Type B pancreatic cell (in vitro differentiated cells): Measurements from ENCODE around the gene ABLIM1. TPM values are rescaled to one million over a fixed set of nuclear protein-coding genes. Genes with fewer than 3 reads are reported as not detected.

ENCODE experiments used
- DNase-seq: peaks from one replicate; pipeline ENCODE4 v3.0.0; 2021; ENCODE audit warnings: mixed read lengths; ENCODE audit not compliant: unreplicated experiment; ENCODE audit errors: extremely low spot score
- H3K27ac Mint-ChIP-seq: 2 replicates; pipeline ENCODE4 v1.8.0; 2021; ENCODE audit warnings: mild to moderate bottlenecking, mixed read lengths
- H3K27me3 Mint-ChIP-seq: 2 replicates; pipeline ENCODE4 v1.8.0; 2021; ENCODE audit warnings: mixed read lengths
- H3K36me3 Mint-ChIP-seq: 2 replicates; pipeline ENCODE4 v1.8.0; 2021; ENCODE audit warnings: mixed read lengths
- H3K4me1 Mint-ChIP-seq: one replicate; pipeline ENCODE4 v1.8.0; 2021; ENCODE audit warnings: mixed read lengths; ENCODE audit not compliant: unreplicated experiment
- H3K4me3 Mint-ChIP-seq: 2 replicates; pipeline ENCODE4 v1.8.0; 2021; ENCODE audit warnings: mild to moderate bottlenecking, mixed read lengths
- H3K9me3 Mint-ChIP-seq: 2 replicates; pipeline ENCODE4 v1.8.0; 2021; ENCODE audit warnings: mixed read lengths
- CTCF ChIP-seq: fragments of 200-600 bp; sonication (generic); conservative IDR thresholded peaks from 2 replicates; pipeline ENCODE4 v1.5.0; 2021; ENCODE audit warnings: antibody characterized with exemption, mild to moderate bottlenecking
- total RNA-seq: library from RNA; stranded (reverse); gene quantifications from 2 replicates; pipeline ENCODE4 v1.2.1, GENCODE V29; 2021; ENCODE audit warnings: low replicate concordance

Gene ABLIM1
- total RNA-seq, 1 donor from 2014 or later: 77.7 TPM

DNA sequence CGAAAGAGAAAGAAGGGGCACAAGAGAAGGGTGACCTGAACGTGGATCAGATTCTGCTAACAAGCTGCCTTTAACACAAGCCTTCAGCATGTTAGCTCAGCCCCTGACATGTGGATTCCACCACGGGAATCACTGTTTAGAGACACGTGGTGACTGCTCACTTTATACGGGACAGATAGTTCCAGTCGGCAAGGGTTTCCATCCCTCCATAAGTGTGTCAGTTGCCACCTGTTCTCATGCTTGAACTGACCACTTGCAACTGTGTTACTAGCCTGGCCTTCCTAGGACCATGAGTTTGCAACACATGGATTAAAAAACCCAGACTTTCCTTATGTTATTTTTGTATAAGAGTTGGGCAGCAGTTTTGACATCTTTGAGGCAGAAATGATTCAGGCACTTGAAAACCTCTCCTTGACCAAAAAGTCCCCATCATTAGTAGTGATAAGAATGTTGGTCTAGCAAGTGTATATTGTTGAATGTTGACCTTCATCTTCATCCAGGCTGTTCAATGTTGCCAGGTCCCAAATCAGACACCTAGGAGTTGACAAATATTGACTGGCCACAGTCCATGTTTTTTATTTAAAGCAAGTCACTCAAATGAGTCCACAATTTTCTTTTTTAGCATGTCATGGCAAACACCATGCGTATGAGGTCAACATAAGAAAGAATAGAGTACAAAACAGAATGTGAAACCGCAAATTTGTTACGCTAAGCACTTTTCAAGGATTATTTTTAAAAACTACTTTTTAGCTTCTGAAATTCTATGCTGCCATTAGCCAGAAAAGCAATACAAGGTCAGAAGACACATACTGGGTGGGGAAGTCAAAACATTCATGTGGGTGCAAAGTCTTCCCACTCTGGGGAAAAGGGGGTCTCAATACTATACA, 101.6 kb downstream of the ABLIM1 start:
- Mint-ChIP-seq H3K27me3 (no peaks in the 10 kb centered on the region), H3K9me3 (peaks cover 5% of the 10 kb centered on the region), H3K4me1 (peaks cover 10% of the 10 kb centered on the region), H3K27ac (no peak overlapping the region), H3K4me3 (no peak overlapping the region), H3K36me3 (peaks cover 6% of the 10 kb centered on the region)
- TF ChIP-seq CTCF: no peak
- DNase-seq: no peak

DNA sequence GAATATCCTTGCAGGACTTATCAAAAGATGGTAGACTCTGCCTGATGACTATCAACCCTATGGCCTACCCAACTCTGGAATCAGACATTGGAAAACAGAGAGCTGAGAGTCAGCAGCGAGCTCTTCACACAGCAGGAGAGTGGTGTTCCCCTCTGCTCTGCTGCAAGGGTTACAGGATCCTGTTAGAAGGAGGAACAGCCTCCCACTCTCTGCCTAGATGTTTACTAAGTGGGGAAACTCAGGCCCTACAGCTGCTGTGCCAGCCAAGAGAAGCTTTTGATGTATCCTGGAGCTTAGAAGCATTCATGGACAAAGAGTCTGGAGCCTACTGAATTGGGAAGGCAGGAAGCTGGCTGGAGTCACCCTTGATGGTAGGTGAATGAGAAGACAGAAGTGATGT, 104.6 kb downstream of the ABLIM1 start:
- DNase-seq: no peak
- Mint-ChIP-seq H3K4me3 (no peak overlapping the region), H3K4me1 (no peaks in the 10 kb centered on the region), H3K27me3 (no peaks in the 10 kb centered on the region), H3K27ac (no peak overlapping the region), H3K9me3 (peaks cover 5% of the 10 kb centered on the region), H3K36me3 (peaks cover 6% of the 10 kb centered on the region)
- TF ChIP-seq CTCF: no peak

GRCh38 chr10:114552050-114552449, 106.0 kb downstream of the ABLIM1 start:
- no peaks in the 10 kb centered on the region for H3K27me3 Mint-ChIP-seq
- H3K4me1 Mint-ChIP-seq: no peaks in the 10 kb centered on the region
- no peak for DNase-seq
- no peaks in the 10 kb centered on the region for H3K9me3 Mint-ChIP-seq
- H3K36me3 Mint-ChIP-seq: no peaks in the 10 kb centered on the region
- no peak for TF ChIP-seq CTCF
- no peak overlapping the region for H3K27ac Mint-ChIP-seq
- H3K4me3 Mint-ChIP-seq: no peak overlapping the region

DNA sequence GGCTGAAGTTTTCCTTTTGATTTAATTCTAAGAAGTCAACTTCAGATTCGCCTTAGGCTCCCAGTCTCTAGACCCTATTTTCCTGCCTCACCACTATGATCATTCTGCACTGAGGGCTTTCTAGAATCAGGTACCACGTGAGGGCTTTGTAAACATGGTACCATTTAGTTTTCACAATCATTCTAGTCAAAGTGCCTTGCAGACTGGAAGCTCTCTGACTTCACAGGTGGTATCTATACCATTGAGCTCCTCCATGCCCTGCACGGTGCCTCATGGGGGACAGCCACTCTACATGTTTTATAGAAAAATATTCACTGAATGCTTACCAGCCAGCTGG, 106.5 kb downstream of the ABLIM1 start:
- Mint-ChIP-seq H3K4me3 (no peak overlapping the region), H3K27ac (no peak overlapping the region), H3K27me3 (no peaks in the 10 kb centered on the region), H3K4me1 (no peaks in the 10 kb centered on the region), H3K36me3 (no peaks in the 10 kb centered on the region), H3K9me3 (no peaks in the 10 kb centered on the region)
- TF ChIP-seq CTCF: no peak
- no peak for DNase-seq

GRCh38 chr10:114550756-114551635, 107.1 kb downstream of the ABLIM1 start:
- H3K27ac Mint-ChIP-seq: no peak overlapping the region
- H3K4me1 Mint-ChIP-seq: no peaks in the 10 kb centered on the region
- H3K27me3 Mint-ChIP-seq: no peaks in the 10 kb centered on the region
- TF ChIP-seq CTCF: peak; percentile 83
- no peak for DNase-seq
- no peak overlapping the region for H3K4me3 Mint-ChIP-seq
- H3K36me3 Mint-ChIP-seq: no peaks in the 10 kb centered on the region
- H3K9me3 Mint-ChIP-seq: no peaks in the 10 kb centered on the region
